HG03354 (cell line): Measurements from ENCODE around the gene WASHC1.
A peak's percentile ranks its signal among the peaks of the same experiment; 100 is the strongest.
"Not testable (repeated sequence)": the region's sequence is repeated elsewhere in the genome, so short reads cannot be mapped to it uniquely, and the experiment has no call there.

ENCODE experiments used
- ATAC-seq: cut with Tn5 transposase; IDR thresholded peaks from one replicate; pipeline ENCODE4 v1.9.1; 2021; ENCODE audit warnings: mild to moderate bottlenecking; ENCODE audit not compliant: unreplicated experiment, poor library complexity, severe bottlenecking

WASHC1 gene

DNA sequence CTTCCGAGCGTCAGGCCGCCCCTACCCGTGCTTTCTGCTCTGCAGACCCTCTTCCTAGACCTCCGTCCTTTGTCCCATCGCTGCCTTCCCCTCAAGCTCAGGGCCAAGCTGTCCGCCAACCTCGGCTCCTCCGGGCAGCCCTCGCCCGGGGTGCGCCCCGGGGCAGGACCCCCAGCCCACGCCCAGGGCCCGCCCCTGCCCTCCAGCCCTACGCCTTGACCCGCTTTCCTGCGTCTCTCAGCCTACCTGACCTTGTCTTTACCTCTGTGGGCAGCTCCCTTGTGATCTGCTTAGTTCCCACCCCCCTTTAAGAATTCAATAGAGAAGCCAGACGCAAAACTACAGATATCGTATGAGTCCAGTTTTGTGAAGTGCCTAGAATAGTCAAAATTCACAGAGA, at the start of gene WASHC1:
Gene WASHC1, minus strand, starts transcription at position 101 of the 400 bp plus-strand sequence. CDS start 4,457 bp downstream, outside the sequence.
- not testable (repeated sequence) for ATAC-seq

- ATAC-seq, result not testable (repeated sequence)
Measured at GRCh38 chr9:78333-78732, 49.1 kb upstream of the WASHC1 start.

DNA sequence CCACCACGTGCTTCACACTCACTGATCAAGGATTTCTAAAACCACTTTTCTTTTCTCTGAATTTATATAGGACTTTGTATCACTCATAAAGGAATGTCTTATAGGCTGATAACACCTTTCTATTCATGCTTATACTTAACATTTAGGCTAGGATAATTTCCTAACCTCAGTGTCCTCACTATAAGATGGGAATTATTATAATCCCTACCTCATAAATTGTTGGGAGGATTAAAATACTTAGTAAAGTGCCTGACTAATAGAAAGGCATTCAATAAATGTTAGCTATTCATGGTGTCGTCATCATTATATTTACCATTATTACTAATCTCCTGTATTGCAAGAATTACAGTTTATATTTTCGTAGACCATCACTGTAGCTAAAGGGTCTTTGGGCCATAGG, 47.1 kb upstream of the WASHC1 start:
- ATAC-seq, result not testable (repeated sequence)

GRCh38 chr9:73900-74525, 44.8 kb upstream of the WASHC1 start:
- ATAC-seq, result not testable (repeated sequence)

GRCh38 chr9:73076-73899, 44.0 kb upstream of the WASHC1 start:
- not testable (repeated sequence) for ATAC-seq

DNA sequence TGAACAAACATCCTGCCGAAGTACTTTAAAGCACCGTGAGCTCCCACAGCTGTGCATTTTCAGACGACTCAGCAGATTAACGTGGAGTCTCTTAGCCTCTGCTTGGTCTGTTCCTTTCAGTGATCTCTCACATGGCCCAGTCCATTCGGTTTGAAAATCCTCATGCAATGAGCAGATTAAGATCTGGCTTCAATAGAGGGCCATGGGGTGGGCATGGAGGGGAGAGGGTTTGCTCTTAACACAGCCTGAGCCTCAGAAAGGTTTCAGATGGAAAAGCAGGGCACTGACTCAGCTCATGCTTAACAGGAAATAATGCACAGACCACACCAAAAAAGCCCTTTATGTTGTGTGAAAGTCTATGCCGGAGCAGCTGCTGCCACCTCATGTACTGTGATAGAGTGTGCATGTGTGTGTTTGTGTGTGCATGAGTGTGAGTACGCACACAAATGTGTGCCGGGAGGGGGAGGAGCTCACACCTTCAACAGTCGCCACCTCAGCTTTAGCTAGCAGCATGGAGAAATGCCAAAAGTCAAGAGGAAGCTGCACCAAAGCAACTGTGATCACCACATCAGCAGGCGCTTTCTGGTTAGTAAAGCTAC, 33.9 kb upstream of the WASHC1 start:
- ATAC-seq, result peak; percentile 91

GRCh38 chr9:52678-53077, 23.4 kb upstream of the WASHC1 start:
- peak; percentile 91 for ATAC-seq

DNA sequence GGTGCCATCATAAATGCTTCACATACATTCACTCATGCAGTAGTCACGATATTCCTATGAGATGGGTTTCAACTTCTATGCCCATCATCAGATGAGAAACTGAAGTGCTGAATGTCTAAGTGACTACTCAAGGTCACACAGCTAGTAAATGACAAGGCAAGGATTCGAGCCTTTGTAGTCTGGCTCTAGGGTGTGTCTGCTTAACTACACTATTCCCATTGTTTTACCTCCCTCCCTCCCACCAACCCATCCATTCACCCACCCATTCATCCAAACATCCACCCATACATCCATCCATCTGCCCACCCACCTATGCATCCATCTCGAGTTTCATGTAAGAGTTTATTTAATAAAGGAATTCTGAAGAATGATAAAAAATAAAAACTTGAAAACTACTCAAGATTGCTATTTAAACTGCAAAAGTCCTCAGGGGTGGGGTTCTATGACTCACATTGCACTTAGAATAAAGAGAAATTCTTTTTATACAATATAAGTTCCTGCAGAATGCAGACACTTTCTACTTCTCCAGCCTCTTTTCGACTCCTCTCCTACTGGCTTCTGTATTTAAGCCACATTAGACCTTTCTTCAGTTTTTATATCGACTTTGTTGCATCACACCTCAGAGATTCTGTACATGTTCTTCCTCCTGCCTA, 19.1 kb upstream of the WASHC1 start:
- not testable (repeated sequence) for ATAC-seq

DNA sequence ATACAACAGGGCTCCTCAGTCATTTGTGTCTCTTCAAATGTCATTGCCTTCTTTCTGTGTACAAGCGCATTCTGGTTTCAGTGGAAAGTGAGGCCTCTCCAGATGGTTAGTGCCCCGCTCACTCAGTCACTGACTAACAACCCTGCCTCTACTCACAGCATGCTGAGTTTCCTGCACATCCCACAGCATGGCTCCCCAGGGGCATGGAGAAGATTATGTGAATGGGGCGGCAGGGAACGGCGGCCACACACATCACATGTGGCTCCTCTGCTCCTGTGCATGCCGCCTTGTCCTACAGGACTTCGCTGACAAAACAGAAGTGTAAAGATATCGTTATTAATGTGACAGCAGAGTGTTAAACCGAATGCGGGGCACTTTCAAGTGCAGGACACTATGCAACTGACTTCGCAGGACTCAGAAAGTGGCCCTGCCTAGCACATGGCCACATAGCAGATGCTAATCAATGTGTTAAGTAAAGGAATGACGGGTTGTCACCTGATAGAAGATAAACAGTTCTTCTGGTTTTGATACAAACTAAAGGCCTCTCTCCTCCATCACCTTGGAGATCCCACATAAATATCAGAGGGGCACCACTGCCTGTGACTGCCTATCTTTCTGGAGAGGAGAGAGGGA, 17.5 kb upstream of the WASHC1 start:
- not testable (repeated sequence) for ATAC-seq

GRCh38 chr9:46164-46563, 16.9 kb upstream of the WASHC1 start:
- ATAC-seq, result not testable (repeated sequence)

DNA sequence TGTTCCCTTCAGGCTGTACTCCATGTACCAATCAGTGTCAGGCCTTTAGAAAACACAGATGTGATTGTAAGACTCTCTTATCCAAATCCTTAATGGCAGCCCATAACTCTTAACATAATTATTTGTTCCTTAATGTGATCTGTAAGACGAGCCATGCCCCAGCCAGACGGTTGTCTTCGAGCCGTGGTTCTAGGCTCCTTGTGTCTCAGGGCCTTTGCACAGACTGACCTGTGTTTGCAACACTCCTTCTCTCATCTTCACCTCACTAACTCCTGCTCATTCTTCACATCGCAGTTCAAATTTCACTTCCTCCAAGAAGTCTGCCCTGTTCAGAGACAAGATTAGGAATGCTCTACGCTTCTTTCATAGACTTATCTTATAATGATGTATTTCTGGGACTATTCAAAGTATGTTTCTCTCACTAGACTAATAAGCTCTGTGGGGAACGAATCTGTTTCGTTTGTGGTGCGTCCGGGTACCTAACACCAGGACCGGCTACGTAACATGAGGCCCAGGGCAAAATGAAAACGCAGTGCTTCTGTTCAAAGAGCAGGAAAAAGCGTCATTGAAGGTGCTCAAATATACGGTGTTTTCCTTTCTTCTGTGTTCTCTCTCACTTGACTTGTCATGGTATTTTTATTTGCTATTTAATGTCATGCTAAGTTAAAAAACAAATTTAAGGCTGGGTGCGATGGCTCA, 16.1 kb upstream of the WASHC1 start:
- not testable (repeated sequence) for ATAC-seq

DNA sequence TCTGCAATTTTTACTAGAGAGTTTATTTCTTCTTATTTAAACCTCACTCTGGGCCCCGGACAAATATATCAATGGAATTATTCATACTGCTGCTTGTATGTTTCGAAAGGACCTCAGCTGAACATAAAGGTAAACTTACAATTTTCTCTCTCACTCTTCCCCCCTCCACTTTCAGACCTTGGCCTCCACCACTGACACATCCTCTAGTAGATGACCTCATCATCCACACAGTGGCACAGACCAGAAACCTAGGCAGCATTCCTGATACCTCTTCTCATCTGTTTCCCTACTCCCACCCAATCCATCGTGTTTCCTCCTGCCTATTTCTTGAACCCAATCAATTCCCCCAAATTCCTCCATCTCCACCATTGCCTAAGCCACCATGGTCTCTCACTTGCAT, 15.2 kb upstream of the WASHC1 start:
- not testable (repeated sequence) for ATAC-seq

DNA sequence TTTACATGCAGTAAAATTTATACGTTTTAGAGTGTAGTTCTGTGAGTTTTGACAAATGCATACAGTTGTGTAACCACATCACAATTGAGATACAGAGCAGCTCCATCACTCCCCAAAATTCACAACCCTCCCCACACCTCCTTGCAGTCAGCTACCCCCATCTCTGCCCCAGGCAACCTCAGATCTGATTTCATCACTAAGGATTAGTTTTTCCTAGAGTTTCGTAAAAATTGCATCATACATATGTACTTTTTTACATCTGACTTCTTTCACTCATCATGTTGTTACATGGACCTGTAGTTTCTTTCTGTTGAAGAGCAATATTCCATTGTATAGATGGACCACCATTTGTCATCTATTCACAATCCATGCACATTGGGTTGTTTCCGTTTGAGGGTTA, 14.4 kb upstream of the WASHC1 start:
- not testable (repeated sequence) for ATAC-seq

DNA sequence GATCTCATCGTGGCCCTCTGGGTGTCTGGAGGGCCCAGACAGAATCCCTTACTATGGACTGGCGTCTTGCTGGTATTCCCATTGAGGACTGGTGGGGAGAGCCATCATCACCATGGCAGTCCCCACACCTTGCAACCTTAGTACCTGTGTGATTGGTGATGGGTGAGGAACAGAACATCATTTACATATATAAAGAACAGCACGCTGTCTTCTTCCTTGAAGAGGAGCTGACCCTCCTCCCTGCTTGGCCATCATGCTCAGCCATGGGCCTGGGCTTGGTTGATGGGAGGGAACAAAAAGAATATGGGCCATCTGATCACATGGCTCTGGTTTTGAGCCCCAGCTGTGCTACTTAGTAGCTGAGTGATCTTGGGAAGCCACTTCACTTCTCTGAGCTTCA, 13.9 kb upstream of the WASHC1 start:
- ATAC-seq, result not testable (repeated sequence)

- not testable (repeated sequence) for ATAC-seq
Measured at GRCh38 chr9:41819-42218, 12.6 kb upstream of the WASHC1 start.

- ATAC-seq, result not testable (repeated sequence)
Measured at GRCh38 chr9:41261-41676, 12.0 kb upstream of the WASHC1 start.

DNA sequence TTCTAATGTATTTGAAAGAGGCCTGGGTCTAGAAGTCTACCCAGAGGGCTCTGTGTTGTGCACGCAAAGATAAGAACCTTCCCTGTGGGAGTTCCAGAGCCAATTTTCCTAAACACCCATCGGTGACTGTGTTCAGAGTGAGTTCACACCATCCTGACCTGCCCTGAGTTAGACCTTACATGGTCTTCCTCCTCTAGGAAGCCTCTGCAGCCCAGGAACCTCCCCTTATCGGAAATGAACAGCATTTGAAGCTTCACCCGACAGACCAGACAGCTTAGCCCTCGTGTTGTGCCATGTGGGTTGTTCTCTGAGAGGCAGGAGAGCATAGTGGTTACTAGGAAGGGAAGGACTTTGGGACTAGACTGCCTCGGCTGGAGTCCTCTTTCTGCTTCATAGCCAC, 3.1 kb upstream of the WASHC1 start:
- ATAC-seq, result not testable (repeated sequence)

DNA sequence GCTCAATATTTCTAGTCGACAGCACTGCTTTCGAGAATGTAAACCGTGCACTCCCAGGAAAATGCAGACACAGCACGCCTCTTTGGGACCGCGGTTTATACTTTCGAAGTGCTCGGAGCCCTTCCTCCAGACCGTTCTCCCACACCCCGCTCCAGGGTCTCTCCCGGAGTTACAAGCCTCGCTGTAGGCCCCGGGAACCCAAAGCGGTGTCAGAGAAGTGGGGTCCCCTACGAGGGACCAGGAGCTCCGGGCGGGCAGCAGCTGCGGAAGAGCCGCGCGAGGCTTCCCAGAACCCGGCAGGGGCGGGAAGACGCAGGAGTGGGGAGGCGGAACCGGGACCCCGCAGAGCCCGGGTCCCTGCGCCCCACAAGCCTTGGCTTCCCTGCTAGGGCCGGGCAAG, 481 bp downstream of the WASHC1 start:
- not testable (repeated sequence) for ATAC-seq

- ATAC-seq, result not testable (repeated sequence)
Measured at GRCh38 chr9:21621-22020, 7.6 kb downstream of the WASHC1 start.
